Measurements from ENCODE around the gene RBM15.

RBM15 gene

DNA sequence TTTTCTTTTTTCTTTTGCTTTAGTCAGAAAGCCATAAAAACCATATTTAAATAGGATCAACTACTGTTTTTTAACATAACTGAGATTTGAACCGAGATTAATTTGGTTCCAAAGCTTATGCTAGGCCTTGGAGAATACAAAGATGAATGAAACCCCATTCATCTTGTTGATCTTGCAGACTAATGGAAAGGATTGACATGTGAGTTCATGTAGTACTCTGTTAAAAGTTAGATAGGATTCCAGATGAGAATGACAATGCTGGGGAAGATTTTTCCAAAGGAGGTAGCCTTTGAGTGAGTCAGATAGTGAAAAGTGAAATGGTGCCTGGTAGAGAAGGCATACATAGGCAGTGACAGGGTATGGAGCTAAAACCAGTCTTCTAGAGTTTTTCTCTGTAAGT is 22.7 kb downstream of the RBM15 start:
- H3K27me3 ChIP-seq (replicated peaks; ENCODE audit: insufficient read depth, low read length) = no peaks in the 10 kb centered on the region
- no peaks in the 10 kb centered on the region for H3K36me3 ChIP-seq (replicated peaks; ENCODE audit: insufficient read depth, low read length)
- H3K27ac ChIP-seq (ENCODE audit: low read length) = no peak overlapping the region
- no peak overlapping the region for H3K9ac ChIP-seq (ENCODE audit: low read length)
- TF ChIP-seq EZH2phosphoT487 (IDR thresholded peaks at IDR 0.05; ENCODE audit: low read length) (no peak), EZH2 (optimal IDR thresholded peaks at IDR 0.05; ENCODE audit: low read depth, low read length) (no peak)
- TF ChIP-seq, protein P1, sequence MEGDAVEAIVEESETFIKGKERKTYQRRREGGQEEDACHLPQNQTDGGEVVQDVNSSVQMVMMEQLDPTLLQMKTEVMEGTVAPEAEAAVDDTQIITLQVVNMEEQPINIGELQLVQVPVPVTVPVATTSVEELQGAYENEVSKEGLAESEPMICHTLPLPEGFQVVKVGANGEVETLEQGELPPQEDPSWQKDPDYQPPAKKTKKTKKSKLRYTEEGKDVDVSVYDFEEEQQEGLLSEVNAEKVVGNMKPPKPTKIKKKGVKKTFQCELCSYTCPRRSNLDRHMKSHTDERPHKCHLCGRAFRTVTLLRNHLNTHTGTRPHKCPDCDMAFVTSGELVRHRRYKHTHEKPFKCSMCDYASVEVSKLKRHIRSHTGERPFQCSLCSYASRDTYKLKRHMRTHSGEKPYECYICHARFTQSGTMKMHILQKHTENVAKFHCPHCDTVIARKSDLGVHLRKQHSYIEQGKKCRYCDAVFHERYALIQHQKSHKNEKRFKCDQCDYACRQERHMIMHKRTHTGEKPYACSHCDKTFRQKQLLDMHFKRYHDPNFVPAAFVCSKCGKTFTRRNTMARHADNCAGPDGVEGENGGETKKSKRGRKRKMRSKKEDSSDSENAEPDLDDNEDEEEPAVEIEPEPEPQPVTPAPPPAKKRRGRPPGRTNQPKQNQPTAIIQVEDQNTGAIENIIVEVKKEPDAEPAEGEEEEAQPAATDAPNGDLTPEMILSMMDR (IDR thresholded peaks at IDR 0.05; ENCODE audit: low read length) = no peak
- H3K4me1 ChIP-seq (ENCODE audit: low read length) = no peaks in the 10 kb centered on the region
- H3F3A ChIP-seq (ENCODE audit: insufficient read depth, low read length) = no peaks in the 10 kb centered on the region
- no peaks in the 10 kb centered on the region for H3K9me3 ChIP-seq (replicated peaks; ENCODE audit: insufficient read depth, low read length)
- H2AFZ ChIP-seq (ENCODE audit: low read length) = no peak overlapping the region
- no peak for DNase-seq
- H3K79me2 ChIP-seq (ENCODE audit: low read length) = peaks cover 9% of the 10 kb centered on the region
- no peaks in the 10 kb centered on the region for H4K20me1 ChIP-seq (ENCODE audit: insufficient read depth, low read length)
- no peak overlapping the region for H3K4me2 ChIP-seq (ENCODE audit: low read depth, low read length)
- H3K4me3 ChIP-seq (ENCODE audit: low read length) = no peak overlapping the region
- H3K9me2 ChIP-seq (replicated peaks; ENCODE audit: insufficient read depth, low read length) = no peaks in the 10 kb centered on the region

DNA sequence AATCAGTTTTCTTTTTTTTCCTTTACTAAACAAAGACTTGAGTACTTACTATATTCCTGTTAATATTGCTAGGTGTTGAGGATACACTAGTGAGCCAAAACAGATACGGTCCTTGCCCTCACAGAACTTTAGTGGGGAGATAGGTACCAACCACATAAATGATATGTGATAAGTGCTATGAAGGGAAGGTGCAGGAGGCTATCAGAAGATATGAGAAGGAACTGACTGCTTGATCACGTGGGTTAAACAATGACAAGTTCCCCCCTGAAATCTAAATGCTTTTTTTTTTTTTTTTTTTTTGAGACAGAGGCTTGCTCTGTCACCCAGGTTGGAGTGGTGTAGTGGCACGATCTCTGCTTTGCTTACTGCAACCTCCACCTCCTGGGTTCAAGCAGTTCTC is 25.0 kb downstream of the RBM15 start:
- no peaks in the 10 kb centered on the region for H3K36me3 ChIP-seq (replicated peaks; ENCODE audit: insufficient read depth, low read length)
- no peaks in the 10 kb centered on the region for H4K20me1 ChIP-seq (ENCODE audit: insufficient read depth, low read length)

GRCh38 chr1:110370827-110371226 is 31.6 kb downstream of the RBM15 start:
- Histone ChIP-seq H3K79me2 (ENCODE audit: low read length) (no peaks in the 10 kb centered on the region), H3K27me3 (replicated peaks; ENCODE audit: insufficient read depth, low read length) (no peaks in the 10 kb centered on the region), H3K9me2 (replicated peaks; ENCODE audit: insufficient read depth, low read length) (no peaks in the 10 kb centered on the region), H4K20me1 (ENCODE audit: insufficient read depth, low read length) (no peaks in the 10 kb centered on the region), H2AFZ (ENCODE audit: low read length) (no peak overlapping the region), H3K27ac (ENCODE audit: low read length) (no peak overlapping the region), H3K4me1 (ENCODE audit: low read length) (no peaks in the 10 kb centered on the region), H3K4me2 (ENCODE audit: low read depth, low read length) (no peak overlapping the region), H3K4me3 (ENCODE audit: low read length) (no peak overlapping the region), H3K36me3 (replicated peaks; ENCODE audit: insufficient read depth, low read length) (no peaks in the 10 kb centered on the region), H3K9ac (ENCODE audit: low read length) (no peak overlapping the region), H3F3A (ENCODE audit: insufficient read depth, low read length) (no peaks in the 10 kb centered on the region), H3K9me3 (replicated peaks; ENCODE audit: insufficient read depth, low read length) (no peaks in the 10 kb centered on the region)
- no peak for DNase-seq
- TF ChIP-seq EZH2 (optimal IDR thresholded peaks at IDR 0.05; ENCODE audit: low read depth, low read length) (no peak), EZH2phosphoT487 (IDR thresholded peaks at IDR 0.05; ENCODE audit: low read length) (no peak)
- TF ChIP-seq, protein P1 (IDR thresholded peaks at IDR 0.05; ENCODE audit: low read length) = no peak

More for the DNA sequence above, 25.0 kb downstream of the RBM15 start:
- H3K4me3 ChIP-seq (ENCODE audit: low read length) = no peak overlapping the region
- H3K9ac ChIP-seq (ENCODE audit: low read length) = no peak overlapping the region
- H3K4me1 ChIP-seq (ENCODE audit: low read length) = no peaks in the 10 kb centered on the region
- H3K4me2 ChIP-seq (ENCODE audit: low read depth, low read length) = no peak overlapping the region
- no peaks in the 10 kb centered on the region for H3K9me3 ChIP-seq (replicated peaks; ENCODE audit: insufficient read depth, low read length)
- no peaks in the 10 kb centered on the region for H3K27me3 ChIP-seq (replicated peaks; ENCODE audit: insufficient read depth, low read length)
- no peaks in the 10 kb centered on the region for H3K9me2 ChIP-seq (replicated peaks; ENCODE audit: insufficient read depth, low read length)
- H3F3A ChIP-seq (ENCODE audit: insufficient read depth, low read length) = no peaks in the 10 kb centered on the region
- TF ChIP-seq EZH2 (optimal IDR thresholded peaks at IDR 0.05; ENCODE audit: low read depth, low read length) (no peak), EZH2phosphoT487 (IDR thresholded peaks at IDR 0.05; ENCODE audit: low read length) (no peak)
- TF ChIP-seq, protein P1 (IDR thresholded peaks at IDR 0.05; ENCODE audit: low read length) = no peak
- peaks cover 5% of the 10 kb centered on the region for H3K79me2 ChIP-seq (ENCODE audit: low read length)
- no peak overlapping the region for H2AFZ ChIP-seq (ENCODE audit: low read length)
- no peak overlapping the region for H3K27ac ChIP-seq (ENCODE audit: low read length)
- DNase-seq = no peak

All from MM.1S (cell line).